Stimulated activated CD8-positive, alpha-beta memory T cell treated with anti-CD3 and anti-CD28 coated beads, Interleukin-12 subunit alpha, Interleukin-12 subunit beta, amount 100 ng/mL, for 4 hours (primary cell): ENCODE data around the gene DLG2.
"Not testable (repeated sequence)": the region's sequence is repeated elsewhere in the genome, so short reads cannot be mapped to it uniquely, and the experiment has no call there.

Experiments used
- DNase-seq: peaks from one replicate; pipeline ENCODE4 v3.0.0-alpha.2; 2020; ENCODE audit warnings: low read depth

Gene DLG2

GRCh38 chr11:83773950-83774880 lies 1852.9 kb downstream of the DLG2 start:
- DNase-seq: no peak

DNA sequence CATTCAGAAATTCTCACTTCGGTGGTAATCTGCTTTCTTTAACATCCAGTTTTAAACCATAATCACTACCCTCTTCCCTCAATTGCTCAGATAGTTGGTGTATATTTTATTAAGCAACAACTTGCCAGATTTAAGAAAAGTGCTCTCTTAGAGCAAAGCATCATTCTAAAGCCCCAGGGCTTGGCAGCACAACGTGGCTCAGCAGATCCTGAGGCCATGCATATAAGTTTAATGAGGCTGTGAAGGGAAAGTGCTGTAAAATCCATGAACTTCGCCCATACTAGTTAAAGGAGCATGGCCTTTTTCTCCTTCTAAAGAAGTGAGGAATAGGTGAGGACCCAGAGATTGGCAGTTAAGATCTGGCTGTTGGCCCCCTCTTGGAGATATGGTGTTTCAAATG lies 1858.7 kb downstream of the DLG2 start:
- DNase-seq: no peak

GRCh38 chr11:83766932-83767331 lies 1860.2 kb downstream of the DLG2 start:
- DNase-seq: no peak

DNA sequence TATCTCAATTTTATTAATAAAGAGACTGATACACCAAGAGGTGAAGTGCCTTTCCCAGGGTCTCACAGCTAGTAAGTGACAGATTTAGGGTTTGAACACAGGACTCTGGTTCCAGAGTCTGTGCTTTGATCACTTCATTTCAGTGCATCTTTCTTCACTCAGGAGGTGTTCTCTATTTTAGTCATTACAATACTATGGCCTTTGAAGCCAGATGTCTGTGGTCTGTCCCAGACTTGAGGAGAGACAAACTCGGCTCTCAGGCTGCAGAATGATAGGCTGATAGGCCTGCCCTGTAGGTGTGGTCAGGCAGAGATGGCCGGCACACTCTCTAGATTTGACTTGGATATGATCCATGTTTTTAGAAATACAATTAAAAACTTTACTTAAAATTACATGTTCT lies 1862.5 kb downstream of the DLG2 start:
- no peak for DNase-seq

DNA sequence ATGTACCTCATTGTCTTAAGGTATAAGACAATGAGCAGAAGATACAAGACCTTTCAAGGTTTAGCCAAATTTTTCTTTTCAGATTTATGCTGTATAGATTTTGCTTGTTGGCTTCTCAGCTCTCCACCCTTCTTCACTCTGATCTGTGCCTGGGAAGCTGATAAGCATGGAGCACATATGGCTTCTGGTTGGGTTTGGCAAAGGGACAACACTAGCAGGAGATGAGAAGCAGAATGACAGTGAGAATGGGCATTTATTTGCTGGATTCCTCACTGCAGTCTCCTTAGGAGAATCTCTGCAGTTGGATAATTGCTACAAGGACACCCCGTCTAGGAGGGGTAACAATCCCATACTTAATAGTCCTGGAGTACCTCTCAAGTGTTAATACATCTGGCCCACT lies 1866.2 kb downstream of the DLG2 start:
- no peak for DNase-seq

GRCh38 chr11:83759148-83759547 lies 1868.0 kb downstream of the DLG2 start:
- DNase-seq: no peak

DNA sequence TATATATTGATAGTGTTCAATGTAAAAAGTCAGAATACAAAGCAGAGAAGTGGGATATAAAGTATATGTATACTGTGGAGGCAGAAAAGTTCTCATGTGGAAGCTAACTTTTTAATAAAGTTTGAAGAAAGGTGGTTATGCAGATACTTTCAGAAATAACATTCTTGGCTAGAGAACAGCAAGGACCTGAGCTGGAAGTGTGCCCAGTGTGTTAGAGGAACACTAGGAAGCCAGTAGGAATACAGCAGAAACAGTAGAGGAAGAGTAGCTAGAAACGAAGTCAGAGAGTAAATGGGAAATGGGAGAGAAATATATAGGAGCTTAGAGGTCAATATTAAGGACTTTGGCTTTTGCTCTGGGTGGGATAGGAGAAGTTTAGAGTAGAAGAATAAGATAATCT lies 1876.1 kb downstream of the DLG2 start:
- no peak for DNase-seq

GRCh38 chr11:83746921-83747585 lies 1880.1 kb downstream of the DLG2 start:
- DNase-seq: no peak

DNA sequence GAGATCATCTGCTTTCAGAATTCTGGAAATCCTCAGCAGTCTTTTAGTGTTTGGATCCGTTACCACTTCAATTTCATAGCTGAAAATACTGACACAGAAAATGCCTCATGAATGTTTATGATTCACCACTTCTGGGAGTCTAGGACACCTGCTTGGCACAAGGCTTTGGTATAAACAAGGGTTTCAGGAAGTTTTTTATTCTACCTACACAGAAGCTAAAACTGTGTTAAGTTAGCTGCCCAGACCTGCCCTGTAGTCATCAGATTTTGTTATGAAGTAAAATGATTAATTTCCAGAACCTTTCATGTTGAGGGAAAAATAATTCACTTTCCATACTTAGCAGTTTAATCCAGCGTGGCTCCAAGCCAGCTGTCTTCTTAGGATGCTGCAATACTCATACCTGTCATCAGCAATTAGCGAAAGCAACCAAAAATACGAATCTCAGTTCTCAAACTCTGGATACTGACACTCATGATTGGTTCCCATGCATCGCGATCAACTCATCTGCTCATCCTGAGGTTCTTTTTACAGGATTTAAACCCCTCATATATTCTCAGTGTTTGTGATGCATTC lies 1882.4 kb downstream of the DLG2 start:
- no peak for DNase-seq

- DNase-seq: no peak
Measured at GRCh38 chr11:83736684-83737083, 1890.5 kb downstream of the DLG2 start.

DNA sequence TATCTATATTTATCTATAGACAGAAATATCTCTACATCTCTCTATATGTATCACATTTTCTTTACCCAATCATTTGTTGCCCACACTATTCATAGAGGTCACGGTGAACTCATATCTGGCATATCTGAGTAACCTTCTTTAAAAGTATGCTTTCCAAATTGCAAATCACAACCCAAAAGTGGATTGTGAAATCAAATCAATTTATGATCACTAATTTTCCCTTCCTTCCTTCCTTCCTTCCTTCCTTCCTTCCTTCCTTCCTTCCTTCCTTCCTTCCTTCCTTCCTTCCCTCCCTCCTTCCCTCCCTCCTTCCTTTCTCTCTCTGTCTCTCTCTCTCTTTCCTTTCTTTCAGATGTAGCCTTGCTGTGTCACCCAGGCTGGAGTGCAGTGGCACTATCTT lies 1893.0 kb downstream of the DLG2 start:
- no peak for DNase-seq

- not testable (repeated sequence) for DNase-seq
Measured at GRCh38 chr11:83731288-83731687, 1895.9 kb downstream of the DLG2 start.

GRCh38 chr11:83728281-83728680 lies 1898.9 kb downstream of the DLG2 start:
- no peak for DNase-seq

DNA sequence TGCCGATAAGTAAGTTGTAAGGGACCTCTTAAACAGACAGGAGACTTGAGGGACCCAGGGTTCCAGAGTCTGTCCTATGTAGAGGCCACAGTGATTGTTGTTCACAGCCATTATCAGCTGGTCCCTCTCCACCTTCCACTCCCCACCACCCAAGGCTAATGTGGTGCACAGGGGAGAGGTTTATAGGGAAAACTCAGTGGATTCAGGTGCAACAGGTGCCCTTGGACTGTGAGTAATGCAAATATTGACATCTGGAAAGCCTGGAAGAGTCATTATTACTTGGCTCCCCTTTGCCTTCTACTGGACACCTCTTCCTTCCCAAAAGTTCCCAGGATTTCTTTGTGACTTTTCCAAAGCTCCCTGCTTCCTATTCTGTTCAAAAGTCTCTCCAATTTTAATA lies 1899.9 kb downstream of the DLG2 start:
- no peak for DNase-seq

GRCh38 chr11:83726316-83726715 lies 1900.8 kb downstream of the DLG2 start:
- no peak for DNase-seq

DNA sequence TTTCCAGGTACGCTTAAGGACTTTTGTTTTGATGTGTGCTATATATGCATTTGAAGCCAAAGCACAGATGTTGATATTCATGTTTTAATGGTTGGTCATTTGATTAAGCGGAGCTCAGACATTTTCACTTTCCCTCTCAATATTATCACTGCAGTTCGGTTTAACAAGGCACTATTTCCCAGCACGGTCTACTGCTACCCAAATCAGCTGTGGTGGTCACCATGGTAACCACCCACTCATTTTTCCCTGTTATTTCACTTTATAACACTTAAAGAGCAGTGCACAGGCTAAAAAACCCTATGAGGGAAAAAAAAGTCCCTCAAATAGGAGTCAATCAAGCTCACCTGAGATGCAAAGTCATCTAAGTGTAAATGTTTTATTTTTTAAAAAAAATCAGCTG lies 1901.4 kb downstream of the DLG2 start:
- DNase-seq: no peak

DNA sequence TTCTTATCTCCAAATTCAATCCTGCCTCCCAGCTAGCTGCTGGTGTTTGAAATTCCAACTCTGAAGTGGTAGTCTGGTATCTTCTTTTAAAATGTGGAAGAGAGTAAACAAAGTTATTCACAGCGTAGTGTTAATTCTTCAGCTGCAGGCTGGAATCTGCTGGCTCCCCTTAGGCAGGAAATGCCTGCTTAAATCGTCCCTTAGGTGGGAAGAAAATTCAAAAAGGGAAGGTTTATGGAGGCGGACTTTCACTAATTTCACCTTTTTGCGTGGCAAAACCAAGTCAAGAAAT lies 1901.9 kb downstream of the DLG2 start:
- no peak for DNase-seq

DNA sequence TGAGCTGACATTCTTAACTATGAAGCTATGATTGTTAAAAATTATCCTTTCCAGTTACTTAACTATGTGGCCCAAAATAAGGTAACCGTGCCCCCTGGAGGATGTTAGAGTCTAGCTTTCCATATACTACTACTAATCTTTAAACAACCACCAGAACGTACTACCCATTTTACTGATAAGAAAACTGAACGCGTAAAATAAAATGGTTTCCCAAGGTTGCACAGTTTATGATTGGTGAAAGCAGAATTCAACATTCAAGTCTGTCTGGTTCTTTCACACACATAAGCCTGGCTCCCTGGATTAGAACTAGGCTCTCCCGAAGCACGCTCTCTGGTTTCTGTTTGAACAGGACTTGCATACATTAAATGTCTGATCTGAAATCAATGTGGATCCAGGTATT lies 1903.1 kb downstream of the DLG2 start:
- DNase-seq: no peak

- no peak for DNase-seq
Measured at GRCh38 chr11:83722392-83723119, 1904.6 kb downstream of the DLG2 start.

GRCh38 chr11:83721263-83721662 lies 1905.9 kb downstream of the DLG2 start:
- no peak for DNase-seq

DNA sequence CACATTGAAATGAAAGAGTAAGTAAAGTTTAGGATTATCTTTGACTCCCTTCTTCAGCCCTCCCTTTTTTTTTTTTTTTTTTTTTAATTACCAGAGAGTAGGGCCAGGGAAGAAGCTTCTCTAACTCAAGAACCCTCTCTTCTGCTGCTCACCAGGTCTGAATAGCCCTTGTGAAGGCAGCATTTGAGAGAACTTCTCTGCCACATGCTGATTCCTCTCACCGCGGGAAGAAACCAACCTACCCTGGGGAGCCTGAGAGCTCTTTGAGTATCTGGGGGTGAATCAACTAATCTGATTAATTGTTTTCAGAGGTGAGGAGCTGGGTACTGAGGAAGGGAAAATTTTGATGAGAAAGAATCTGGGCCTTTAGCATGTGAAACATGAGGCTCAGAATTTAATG lies 1906.5 kb downstream of the DLG2 start:
- no peak for DNase-seq

DNA sequence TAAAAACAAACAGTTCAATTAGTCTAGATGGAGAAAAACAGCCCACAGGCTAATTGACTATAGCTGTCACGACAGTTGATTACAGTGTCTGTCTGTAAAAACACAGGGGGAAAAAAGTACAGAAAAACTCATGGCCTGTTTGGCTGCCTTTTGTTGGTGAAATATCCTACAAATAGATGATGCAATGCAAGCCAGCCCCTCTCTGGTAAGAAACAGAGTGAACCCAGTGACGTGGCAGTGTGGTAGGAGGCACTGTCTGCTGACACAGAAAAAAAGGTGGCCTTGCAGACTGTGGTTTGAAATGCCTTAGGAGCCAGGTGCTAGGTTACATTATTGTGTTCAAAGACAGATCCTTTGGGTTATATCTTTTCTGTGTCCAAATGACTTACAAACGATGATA lies 1909.6 kb downstream of the DLG2 start:
- DNase-seq: no peak
